Calu3 (cell line): ENCODE measurements around the gene GAPVD1. TPM values are rescaled to one million over a fixed set of nuclear protein-coding genes. Genes with fewer than 3 reads are reported as not detected.

Experiments
- BruUV-seq: library from RNA; stranded (reverse); fragments of 400-500 nt; replicated peaks from 2 replicates; lab custom pipeline; 2021; lab: Mats Ljungman, UMichigan
- CTCF ChIA-PET: fragments of 300-600 bp; sonication (Branson Sonifier 250); formaldehyde crosslinking; loops from one replicate; lab custom pipeline; 2022; ENCODE audit warnings: antibody characterized with exemption; lab: Charles Lee
- DNase-seq: peaks from one replicate; pipeline ENCODE4 v3.0.0; 2022
- H3K27ac Mint-ChIP-seq: one replicate; pipeline ENCODE4 v1.8.0; 2022; ENCODE audit warnings: mixed read lengths; ENCODE audit not compliant: unreplicated experiment
- H3K27me3 Mint-ChIP-seq: one replicate; pipeline ENCODE4 v1.8.0; 2022; ENCODE audit warnings: mixed read lengths; ENCODE audit not compliant: unreplicated experiment
- H3K36me3 Mint-ChIP-seq: one replicate; pipeline ENCODE4 v1.8.0; 2022; ENCODE audit warnings: mild to moderate bottlenecking, moderate library complexity, mixed read lengths; ENCODE audit not compliant: insufficient read depth, unreplicated experiment
- H3K4me1 Mint-ChIP-seq: one replicate; pipeline ENCODE4 v1.8.0; 2022; ENCODE audit warnings: mild to moderate bottlenecking, low read depth, mixed read lengths; ENCODE audit not compliant: unreplicated experiment
- H3K4me3 Mint-ChIP-seq: one replicate; pipeline ENCODE4 v1.8.0; 2022; ENCODE audit warnings: mild to moderate bottlenecking, low read depth, moderate library complexity, mixed read lengths; ENCODE audit not compliant: unreplicated experiment
- H3K9me3 Mint-ChIP-seq: one replicate; pipeline ENCODE4 v1.8.0; 2022; ENCODE audit warnings: low read depth, mixed read lengths; ENCODE audit not compliant: unreplicated experiment
- CTCF ChIP-seq: fragments of 200-600 bp; IDR thresholded peaks from one replicate; pipeline ENCODE4 v1.8.0; 2022; ENCODE audit warnings: antibody characterized with exemption; ENCODE audit not compliant: unreplicated experiment
- intact Hi-C: fragments of 100-400 bp; cut with micrococcal nuclease; formaldehyde crosslinking; loops from one replicate; pipeline ENCODE4 v1.10.0; 2022; ENCODE audit not compliant: unreplicated experiment
- total RNA-seq: library from RNA; stranded (reverse); gene quantifications from 2 replicates; pipeline ENCODE4 v1.2.3, GENCODE V29; 2022

The GAPVD1 gene
- total RNA-seq, 1 experiment from 2014 or later = 32.6 TPM

- CTCF ChIA-PET = interaction anchor here (0.7 to 1.0 kb wide), 2 partner anchors 24 to 35 kb away, joined by 3 read pairs; partner anchors contain the start of gene GAPVD1
- Mint-ChIP-seq H3K4me1 (peaks cover 12% of the 10 kb centered on the region), H3K27me3 (no peaks in the 10 kb centered on the region), H3K27ac (peak overlapping the region; percentile 76), H3K4me3 (no peak overlapping the region), H3K36me3 (peaks cover 23% of the 10 kb centered on the region), H3K9me3 (no peaks in the 10 kb centered on the region)
- BruUV-seq = no TSS peak
- TF ChIP-seq CTCF = no peak
- intact Hi-C loops = loop anchor here (1.0 kb wide), 3 partner anchors 41 to 59 kb away; no protein-coding TSS in a partner anchor
- peak; percentile 53 for DNase-seq
Observed at GRCh38 chr9:125296843-125297372, 35.3 kb downstream of the GAPVD1 start.

- BruUV-seq = no TSS peak
- Mint-ChIP-seq H3K27me3 (no peaks in the 10 kb centered on the region), H3K4me3 (no peak overlapping the region), H3K4me1 (peaks cover 12% of the 10 kb centered on the region), H3K9me3 (no peaks in the 10 kb centered on the region), H3K36me3 (peaks cover 26% of the 10 kb centered on the region), H3K27ac (no peak overlapping the region)
- TF ChIP-seq CTCF = no peak
- CTCF ChIA-PET = no interaction called here
- DNase-seq = no peak
- intact Hi-C loops = loop anchor here (1.0 kb wide), 3 partner anchors 42 to 60 kb away; no protein-coding TSS in a partner anchor
Observed at GRCh38 chr9:125297917-125298316, 36.3 kb downstream of the GAPVD1 start.

- H3K36me3 Mint-ChIP-seq = peaks cover 13% of the 10 kb centered on the region
- no TSS peak for BruUV-seq
- H3K27ac Mint-ChIP-seq = no peak overlapping the region
- intact Hi-C loops = no loop called here
- DNase-seq = no peak
- no peak for TF ChIP-seq CTCF
- H3K4me1 Mint-ChIP-seq = peaks cover 7% of the 10 kb centered on the region
- no peaks in the 10 kb centered on the region for H3K27me3 Mint-ChIP-seq
- CTCF ChIA-PET = interaction anchor here (0.5 kb wide), 1 partner anchor 524 kb away, joined by 3 read pairs; no protein-coding TSS in a partner anchor
- no peak overlapping the region for H3K4me3 Mint-ChIP-seq
- no peaks in the 10 kb centered on the region for H3K9me3 Mint-ChIP-seq
Observed at GRCh38 chr9:125302241-125302640, 40.6 kb downstream of the GAPVD1 start.

- intact Hi-C loops = no loop called here
- no peak for TF ChIP-seq CTCF
- H3K4me1 Mint-ChIP-seq = no peaks in the 10 kb centered on the region
- H3K9me3 Mint-ChIP-seq = no peaks in the 10 kb centered on the region
- peaks cover 21% of the 10 kb centered on the region for H3K36me3 Mint-ChIP-seq
- DNase-seq = no peak
- no peaks in the 10 kb centered on the region for H3K27me3 Mint-ChIP-seq
- no peak overlapping the region for H3K27ac Mint-ChIP-seq
- CTCF ChIA-PET = interaction anchor here (0.6 kb wide), 1 partner anchor 1515 kb away, joined by 3 read pairs; no protein-coding TSS in a partner anchor
- no peak overlapping the region for H3K4me3 Mint-ChIP-seq
- no TSS peak for BruUV-seq
Observed at GRCh38 chr9:125304273-125304672, 42.6 kb downstream of the GAPVD1 start.
